ENCODE results near the gene BRD9. TPM values are rescaled to one million over a fixed set of nuclear protein-coding genes. Genes with fewer than 3 reads are reported as not detected.

BRD9 gene
- total RNA-seq, 1 donor from 2014 or later: 80.1 TPM

DNA sequence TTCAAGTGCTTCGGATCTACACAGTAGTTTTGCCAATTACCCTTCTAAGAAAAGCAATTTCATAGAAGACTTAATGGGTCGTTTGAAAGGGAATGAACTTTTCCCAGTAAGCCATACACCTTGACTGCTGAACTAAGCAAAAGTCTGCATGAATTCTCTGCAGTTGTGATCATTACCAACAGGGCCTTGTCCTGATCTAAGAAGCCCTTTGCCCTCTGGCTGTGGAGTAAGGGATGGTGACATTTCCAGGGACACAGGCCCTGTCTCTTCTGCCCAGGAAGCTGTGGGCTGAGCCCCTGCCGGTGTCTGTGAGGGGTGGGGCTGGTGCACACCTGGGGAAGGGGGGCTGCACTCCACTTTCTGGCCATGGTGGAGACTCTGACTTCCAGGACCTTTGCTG lies 72.4 kb downstream of the BRD9 start:
- no peak for DNase-seq (ENCODE audit: low read depth, low spot score)
- Mint-ChIP-seq H3K27ac (ENCODE audit: unreplicated experiment) (no peak overlapping the region), H3K4me3 (no peak overlapping the region), H3K27me3 (ENCODE audit: low read depth) (no peaks in the 10 kb centered on the region), H3K9me3 (no peaks in the 10 kb centered on the region), H3K36me3 (ENCODE audit: low read depth) (peaks cover 31% of the 10 kb centered on the region), H3K4me1 (no peaks in the 10 kb centered on the region)
- TF ChIP-seq, protein P1, sequence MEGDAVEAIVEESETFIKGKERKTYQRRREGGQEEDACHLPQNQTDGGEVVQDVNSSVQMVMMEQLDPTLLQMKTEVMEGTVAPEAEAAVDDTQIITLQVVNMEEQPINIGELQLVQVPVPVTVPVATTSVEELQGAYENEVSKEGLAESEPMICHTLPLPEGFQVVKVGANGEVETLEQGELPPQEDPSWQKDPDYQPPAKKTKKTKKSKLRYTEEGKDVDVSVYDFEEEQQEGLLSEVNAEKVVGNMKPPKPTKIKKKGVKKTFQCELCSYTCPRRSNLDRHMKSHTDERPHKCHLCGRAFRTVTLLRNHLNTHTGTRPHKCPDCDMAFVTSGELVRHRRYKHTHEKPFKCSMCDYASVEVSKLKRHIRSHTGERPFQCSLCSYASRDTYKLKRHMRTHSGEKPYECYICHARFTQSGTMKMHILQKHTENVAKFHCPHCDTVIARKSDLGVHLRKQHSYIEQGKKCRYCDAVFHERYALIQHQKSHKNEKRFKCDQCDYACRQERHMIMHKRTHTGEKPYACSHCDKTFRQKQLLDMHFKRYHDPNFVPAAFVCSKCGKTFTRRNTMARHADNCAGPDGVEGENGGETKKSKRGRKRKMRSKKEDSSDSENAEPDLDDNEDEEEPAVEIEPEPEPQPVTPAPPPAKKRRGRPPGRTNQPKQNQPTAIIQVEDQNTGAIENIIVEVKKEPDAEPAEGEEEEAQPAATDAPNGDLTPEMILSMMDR (conservative IDR thresholded peaks at IDR 0.05): no peak

DNA sequence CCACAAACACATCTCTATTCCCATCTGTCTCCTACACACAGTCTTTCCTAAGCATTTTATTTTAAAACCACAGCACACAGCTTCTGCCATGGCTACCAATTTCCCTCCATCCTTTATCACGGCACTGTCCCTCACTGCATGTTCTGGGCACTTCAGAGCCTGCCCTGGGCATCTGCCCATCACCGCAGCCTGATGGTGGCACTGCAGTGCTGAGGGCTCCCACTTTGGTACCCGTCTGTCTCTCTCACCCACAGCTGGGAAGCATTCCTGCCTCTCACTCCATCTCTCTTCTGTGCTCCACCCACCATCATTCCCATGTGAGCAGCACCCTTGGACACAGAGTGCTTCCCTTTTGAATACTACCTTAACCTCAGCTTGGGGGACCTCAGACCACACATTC lies 73.5 kb downstream of the BRD9 start:
- Mint-ChIP-seq H3K9me3 (no peaks in the 10 kb centered on the region), H3K36me3 (ENCODE audit: low read depth) (peaks cover 28% of the 10 kb centered on the region), H3K27ac (ENCODE audit: unreplicated experiment) (no peak overlapping the region), H3K27me3 (ENCODE audit: low read depth) (no peaks in the 10 kb centered on the region), H3K4me1 (no peaks in the 10 kb centered on the region), H3K4me3 (no peak overlapping the region)
- TF ChIP-seq, protein P1 (conservative IDR thresholded peaks at IDR 0.05): no peak
- no peak for DNase-seq (ENCODE audit: low read depth, low spot score)

DNA sequence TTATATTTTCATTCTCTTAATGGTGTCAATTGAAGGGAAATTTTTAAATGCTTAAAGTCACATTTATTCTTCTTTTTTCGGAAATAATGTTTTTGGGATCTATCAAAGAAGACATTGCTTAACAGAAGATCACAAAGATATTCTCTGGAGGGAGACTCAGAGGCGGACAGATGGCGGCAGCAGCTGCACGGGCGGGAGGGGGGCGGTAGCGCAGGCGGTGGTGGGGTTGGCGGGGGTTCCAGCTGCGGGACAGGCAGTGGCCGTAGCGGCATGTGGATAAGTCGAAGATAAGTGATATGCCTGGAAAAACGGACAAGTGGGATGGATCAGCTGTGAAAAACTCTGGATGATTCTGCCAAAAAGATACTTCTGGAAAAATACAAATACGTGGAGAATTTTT lies 76.4 kb downstream of the BRD9 start:
- peaks cover 16% of the 10 kb centered on the region for H3K36me3 Mint-ChIP-seq (ENCODE audit: low read depth)
- TF ChIP-seq, protein P1 (conservative IDR thresholded peaks at IDR 0.05): no peak

DNA sequence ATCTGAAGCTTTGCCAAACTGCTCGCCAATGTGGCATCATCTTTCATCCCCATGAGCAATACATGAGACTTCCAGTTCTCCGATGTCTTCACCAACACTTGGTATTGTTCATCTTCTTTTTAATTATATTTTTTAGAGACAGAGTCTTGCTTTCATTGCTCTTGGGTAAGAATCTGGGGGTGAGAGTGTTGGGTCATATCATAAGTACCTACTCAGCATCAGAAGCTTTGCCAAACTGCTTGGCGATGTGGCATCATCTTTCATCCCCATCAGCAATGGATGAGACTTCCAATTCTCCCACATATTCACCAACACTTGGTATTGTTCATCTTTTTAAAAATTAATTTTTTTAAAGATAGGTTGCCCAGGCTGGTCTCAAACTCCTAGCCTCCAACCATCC lies 77.2 kb downstream of the BRD9 start:
- H3K36me3 Mint-ChIP-seq (ENCODE audit: low read depth): peaks cover 16% of the 10 kb centered on the region

More for the DNA sequence above, 76.4 kb downstream of the BRD9 start:
- Mint-ChIP-seq H3K4me1 (no peaks in the 10 kb centered on the region), H3K9me3 (no peaks in the 10 kb centered on the region), H3K27ac (ENCODE audit: unreplicated experiment) (no peak overlapping the region), H3K4me3 (no peak overlapping the region), H3K27me3 (ENCODE audit: low read depth) (no peaks in the 10 kb centered on the region)
- no peak for DNase-seq (ENCODE audit: low read depth, low spot score)

More for the DNA sequence above, 77.2 kb downstream of the BRD9 start:
- Mint-ChIP-seq H3K27me3 (ENCODE audit: low read depth) (no peaks in the 10 kb centered on the region), H3K27ac (ENCODE audit: unreplicated experiment) (no peak overlapping the region), H3K4me1 (no peaks in the 10 kb centered on the region), H3K4me3 (no peak overlapping the region), H3K9me3 (no peaks in the 10 kb centered on the region)
- DNase-seq (ENCODE audit: low read depth, low spot score): no peak
- TF ChIP-seq, protein P1 (conservative IDR thresholded peaks at IDR 0.05): no peak

Other genes starting within 250 kb of the BRD9 start
- gene TPPP, start 199.4 kb downstream of the BRD9 start, total RNA-seq: 2.6 and 2.7 TPM in 2 replicates
- 3.0 and 3.5 TPM in 2 replicates for gene ZDHHC11B, start 108.1 kb downstream of the BRD9 start, total RNA-seq
- gene ZDHHC11, start 41.8 kb downstream of the BRD9 start, total RNA-seq: 14.5 and 17.2 TPM in 2 replicates
- 27.6 and 32.6 TPM in 2 replicates for gene TRIP13, start 83 bp upstream of the BRD9 start, total RNA-seq
- gene NKD2, start 116.0 kb upstream of the BRD9 start, total RNA-seq: 15.6 and 20.6 TPM in 2 replicates
- gene SLC12A7, start 219.3 kb upstream of the BRD9 start, total RNA-seq: 34.7 and 40.7 TPM in 2 replicates

Data from neural crest cell (in vitro differentiated cells).